Adipose tissue (tissue), 3 donors: ENCODE results near the gene TRAF3IP1. TPM values are rescaled to one million over a fixed set of nuclear protein-coding genes. Genes with fewer than 3 reads are reported as not detected.
A peak's percentile ranks its signal among the peaks of the same experiment; 100 is the strongest.

Experiments used
- H3K27ac ChIP-seq: one replicate; pipeline ENCODE4 v1.5.1; 2013; ENCODE audit warnings: low read depth, low read length
- WGBS, 3 donors: extraction: QIAGEN DNeasy Blood & Tissue Kit; methylation state at CpG; one replicate each; pipeline ENCODE4 v1.1.7; 2013; 5-methylcytosine and 5-hydroxymethylcytosine counted together
- polyA plus RNA-seq, 3 donors: library from polyadenylated mRNA; stranded (reverse); fragments of 200-250 nt; gene quantifications; one replicate each; pipeline ENCODE4 v1.2.3, GENCODE V29; 2013
- donor health status: healthy with polysubstance abuse.
- donor health status: Bipolar disorder and iron deficiency.
- donor health status: healthy.

TRAF3IP1 gene
- polyA plus RNA-seq, 3 donors = 3.1 to 7.8 (median 5.5) TPM

DNA sequence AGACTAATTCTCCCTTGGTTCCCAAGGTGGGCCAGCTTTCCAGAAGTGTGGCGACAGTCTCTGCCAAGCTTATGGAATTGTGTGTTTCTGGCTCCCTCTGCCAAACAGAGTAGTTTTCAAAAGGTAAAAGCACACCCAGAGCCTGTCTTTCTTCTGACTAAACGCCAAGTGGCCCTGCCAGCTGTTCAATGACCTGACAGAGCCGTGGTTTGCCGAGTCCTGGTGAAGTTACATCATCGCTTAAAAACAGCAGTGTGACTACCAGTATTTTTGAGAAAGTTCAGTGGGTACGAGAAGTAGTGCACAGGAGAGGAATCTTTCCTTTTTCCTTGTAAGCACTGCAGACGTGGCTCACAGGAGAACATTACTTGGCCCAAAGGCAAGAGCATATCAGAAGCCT, 33.8 kb upstream of the TRAF3IP1 start:
- H3K27ac ChIP-seq = peak overlapping the region; percentile 70
- 15 to 43% (median 42%) methylated on average over 7 of the region's 7 CpGs for WGBS, 3 donors

- 29 to 72% (median 71%) methylated on average over 11 of the region's 11 CpGs for WGBS, 3 donors
- H3K27ac ChIP-seq = peak overlapping the region; percentile 70
Measured at GRCh38 chr2:238286987-238287736, 33.2 kb upstream of the TRAF3IP1 start.

- H3K27ac ChIP-seq = peak within 1 kb of the TSS; percentile 70
- 0 to 1% (median 0%) methylated on average over 54 to 65 of the region's 65 CpGs for WGBS, 3 donors
Measured at GRCh38 chr2:238287737-238288649, 32.3 kb upstream of the TRAF3IP1 start, which contains the start of gene PER2. Gene PER2, minus strand, starts transcription at chr2:238288610. Its CDS starts 10,674 bp downstream, at chr2:238277936.

DNA sequence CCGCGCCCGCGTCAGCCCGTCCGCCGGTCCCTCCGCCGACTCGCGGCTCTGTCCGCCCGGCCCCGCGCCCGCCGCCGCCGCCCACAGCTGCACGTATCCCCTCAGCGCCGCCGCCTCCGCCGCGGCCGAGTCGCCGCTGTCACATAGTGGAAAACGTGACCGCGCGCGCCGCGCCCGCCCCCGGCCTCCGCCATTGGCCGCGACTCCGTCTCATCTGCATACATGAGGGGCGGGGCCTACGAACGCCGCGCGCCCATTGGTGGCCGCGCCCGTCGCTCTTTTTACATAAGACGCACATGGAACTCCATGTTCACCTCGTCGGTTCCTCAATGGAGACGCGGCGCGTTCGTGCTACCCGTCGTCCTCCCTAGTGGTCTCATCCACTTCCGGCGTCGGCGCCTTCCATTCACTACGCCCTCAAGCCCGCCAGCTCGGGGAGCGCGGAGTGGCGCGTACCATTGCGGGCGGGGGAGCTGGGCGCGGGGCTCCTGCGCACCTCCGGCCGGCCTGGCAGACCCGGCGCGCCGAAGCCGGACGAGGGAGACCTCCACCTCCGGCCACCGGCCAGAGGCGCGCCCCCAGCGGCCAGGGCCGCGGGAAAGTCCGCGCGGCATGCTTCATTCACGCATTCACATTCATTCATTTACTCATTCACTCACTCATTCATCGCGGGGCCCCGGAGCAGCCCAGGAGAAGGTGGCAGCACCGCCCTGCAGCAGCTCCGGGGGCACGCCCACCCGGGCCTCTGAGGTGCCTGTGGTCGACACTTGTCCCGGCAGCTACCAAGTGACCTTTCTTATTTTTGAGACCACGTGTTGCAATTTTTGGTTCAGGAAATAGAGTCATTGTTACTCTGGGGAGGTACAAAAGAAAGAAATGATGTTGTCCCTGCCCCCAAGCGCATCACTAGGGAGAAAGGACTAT, 31.4 kb upstream of the TRAF3IP1 start:
- WGBS, 3 donors = 0 to 2% (median 0%) methylated on average over 91 to 108 of the region's 108 CpGs
- H3K27ac ChIP-seq = peak overlapping the region; percentile 63

DNA sequence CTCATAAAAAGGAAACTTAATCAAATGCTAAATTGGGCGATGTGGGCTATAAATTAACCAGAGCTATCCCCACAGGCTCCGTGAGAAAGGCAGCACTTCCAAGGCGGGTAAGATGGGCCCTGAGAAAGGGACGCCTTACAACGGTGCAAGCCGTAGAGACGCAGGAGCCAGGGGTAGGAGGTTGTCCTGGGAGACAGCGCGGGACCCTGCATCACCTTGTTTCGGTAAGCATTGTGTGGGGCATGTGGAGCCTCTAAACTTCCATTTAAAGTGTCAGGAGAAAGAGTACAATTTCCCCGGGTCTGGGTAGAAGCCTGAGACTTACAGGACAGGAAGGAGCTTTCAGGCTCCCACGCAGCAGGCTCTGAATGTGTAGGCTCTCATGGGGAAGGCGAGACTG, 30.7 kb upstream of the TRAF3IP1 start:
- 34 to 48% (median 37%) methylated on average over 13 of the region's 13 CpGs for WGBS, 3 donors

GRCh38 chr2:238290091-238290509, 30.2 kb upstream of the TRAF3IP1 start:
- WGBS, 3 donors = 31 to 66% (median 51%) methylated on average over 8 of the region's 8 CpGs
- no peak overlapping the region for H3K27ac ChIP-seq

More for the DNA sequence above, 30.7 kb upstream of the TRAF3IP1 start:
- H3K27ac ChIP-seq = no peak overlapping the region

- 88 to 93% (median 91%) methylated on average over 5 of the region's 5 CpGs for WGBS, 3 donors
- H3K27ac ChIP-seq = no peak overlapping the region
Measured at GRCh38 chr2:238290715-238291549, 29.4 kb upstream of the TRAF3IP1 start.

- H3K27ac ChIP-seq = no peak overlapping the region
- 91 to 96% (median 92%) methylated on average over 8 of the region's 8 CpGs for WGBS, 3 donors
Measured at GRCh38 chr2:238291550-238292281, 28.6 kb upstream of the TRAF3IP1 start.

GRCh38 chr2:238294046-238294392, 26.3 kb upstream of the TRAF3IP1 start:
- 89 to 94% (median 90%) methylated on average over 9 of the region's 9 CpGs for WGBS, 3 donors
- no peak overlapping the region for H3K27ac ChIP-seq

DNA sequence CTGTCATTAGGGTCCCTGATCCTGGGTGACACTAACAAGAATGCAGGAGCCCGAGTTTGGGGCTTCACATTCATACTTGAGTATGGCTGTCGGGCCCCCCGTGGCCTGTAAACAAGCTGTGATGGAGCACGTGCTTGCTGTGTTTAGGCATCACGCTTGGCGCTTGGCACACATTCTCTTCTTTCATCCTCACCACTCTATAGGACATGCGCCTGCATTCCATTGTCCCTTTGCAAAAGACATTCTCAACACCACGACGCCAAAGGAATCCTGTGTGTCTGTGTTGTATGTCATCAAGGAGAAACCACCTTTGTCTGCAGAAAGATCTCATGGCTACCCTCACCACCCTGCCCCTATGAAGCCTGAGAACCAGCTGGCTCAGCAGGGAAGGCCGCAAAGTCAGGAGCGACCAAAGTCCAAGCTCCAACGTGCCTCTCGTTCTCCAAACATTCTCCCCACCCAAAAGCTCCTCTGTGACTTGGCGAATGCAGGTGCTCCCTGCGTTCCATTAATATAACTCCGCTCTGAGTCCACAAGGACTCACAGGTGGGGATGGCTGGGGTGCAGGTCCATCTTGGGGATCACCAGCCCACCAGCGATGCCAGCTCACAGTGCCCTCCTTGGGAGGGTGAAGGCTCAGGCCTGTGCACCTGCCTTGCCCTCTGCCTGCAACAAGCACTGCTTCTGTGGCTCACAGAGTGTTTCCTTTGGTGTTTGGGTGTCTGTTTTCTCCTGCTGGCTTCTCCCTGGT, 25.8 kb upstream of the TRAF3IP1 start:
- no peak overlapping the region for H3K27ac ChIP-seq
- 54 to 87% (median 81%) methylated on average over 17 of the region's 17 CpGs for WGBS, 3 donors

DNA sequence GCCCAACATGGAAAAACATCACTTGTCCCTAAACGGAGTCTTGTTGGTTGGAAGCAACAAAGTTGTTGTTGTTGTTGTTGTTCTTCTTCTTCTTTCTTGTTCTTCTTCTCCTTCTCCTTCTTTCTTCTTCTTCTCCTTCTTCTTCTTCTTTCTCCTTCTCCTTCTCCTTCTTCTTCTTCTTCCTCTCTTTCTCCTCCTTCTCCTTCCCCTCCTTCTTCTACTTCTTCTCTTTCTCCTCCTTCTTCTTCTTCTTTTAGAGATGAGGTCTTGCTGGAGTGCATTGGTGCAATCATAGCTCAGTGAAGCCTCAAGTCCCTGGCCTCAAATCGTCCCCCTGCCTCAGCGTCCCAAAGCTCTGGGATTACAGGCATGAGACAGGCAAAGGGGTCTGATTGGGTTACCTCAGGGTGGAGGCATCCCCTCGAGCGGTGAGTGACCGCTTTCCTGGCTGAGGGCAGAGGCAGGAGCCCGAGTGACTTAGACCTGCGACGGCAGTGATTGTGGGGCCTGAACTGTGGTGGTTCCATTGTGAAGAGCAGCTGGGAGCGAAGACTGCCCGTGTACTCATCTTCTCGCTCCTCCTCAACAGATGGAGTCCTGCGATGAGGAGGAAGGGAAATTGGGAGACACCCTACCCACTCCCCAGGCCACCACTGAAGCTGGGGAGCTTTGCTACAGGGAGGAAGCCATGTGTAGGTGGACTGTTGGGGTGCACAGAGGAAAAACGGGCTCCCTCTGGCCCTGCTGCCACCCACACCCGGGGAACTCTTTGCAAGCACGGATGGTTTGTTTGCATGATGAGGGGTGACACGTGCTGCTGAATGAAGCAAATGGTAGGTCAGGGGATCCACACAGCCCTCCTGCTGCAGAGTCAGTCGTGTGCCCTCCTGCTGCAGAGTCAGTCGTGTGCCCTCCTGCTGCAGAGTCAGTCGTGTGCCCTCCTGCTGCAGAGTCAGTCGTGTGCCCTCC, 24.9 kb upstream of the TRAF3IP1 start:
- WGBS, 3 donors = 74 to 87% (median 79%) methylated on average over 19 to 20 of the region's 21 CpGs
- H3K27ac ChIP-seq = no peak overlapping the region

DNA sequence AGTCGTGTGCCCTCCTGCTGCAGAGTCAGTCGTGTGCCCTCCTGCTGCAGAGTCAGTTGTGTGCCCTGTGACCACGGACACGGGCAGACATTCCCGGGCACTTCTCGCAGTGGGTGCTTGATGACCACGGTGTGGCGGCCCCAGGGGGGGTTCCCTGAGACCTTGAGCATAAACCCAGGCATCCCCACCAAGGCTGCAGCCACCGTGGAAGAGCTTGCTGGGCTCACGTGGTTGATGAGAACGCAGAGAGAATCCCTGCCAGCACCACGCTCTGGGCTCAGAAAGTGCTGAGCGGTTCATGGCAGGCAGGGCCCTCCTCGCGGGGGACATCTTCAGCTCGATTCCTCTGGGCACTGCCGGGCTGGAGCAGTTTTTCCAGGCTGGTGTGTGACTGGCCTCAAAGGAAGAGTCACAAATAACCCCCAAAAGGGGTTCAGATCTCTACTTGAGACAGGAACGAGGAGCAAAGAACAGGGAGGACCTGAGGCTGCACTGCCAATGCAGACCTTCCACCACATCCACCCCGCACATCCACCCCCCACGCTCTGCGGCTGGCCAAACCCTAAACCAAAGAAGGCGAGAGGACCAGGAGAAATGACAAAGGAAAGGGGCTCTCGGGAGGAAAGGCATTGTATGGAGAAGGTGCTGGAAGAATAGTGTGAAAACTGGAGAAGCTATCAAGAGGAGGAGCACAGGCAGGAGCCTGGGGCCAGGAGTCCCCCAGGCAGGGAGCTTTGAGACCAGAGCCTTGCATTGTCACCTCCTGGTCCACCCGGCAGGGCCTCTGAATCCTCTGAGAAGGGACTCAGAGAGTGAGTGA, 23.5 kb upstream of the TRAF3IP1 start:
- 79 to 82% (median 79%) methylated on average over 23 of the region's 24 CpGs for WGBS, 3 donors
- no peak overlapping the region for H3K27ac ChIP-seq

GRCh38 chr2:238299803-238300202, 20.5 kb upstream of the TRAF3IP1 start:
- 20 to 71% (median 60%) methylated on average over 7 of the region's 7 CpGs for WGBS, 3 donors
- H3K27ac ChIP-seq = no peak overlapping the region

DNA sequence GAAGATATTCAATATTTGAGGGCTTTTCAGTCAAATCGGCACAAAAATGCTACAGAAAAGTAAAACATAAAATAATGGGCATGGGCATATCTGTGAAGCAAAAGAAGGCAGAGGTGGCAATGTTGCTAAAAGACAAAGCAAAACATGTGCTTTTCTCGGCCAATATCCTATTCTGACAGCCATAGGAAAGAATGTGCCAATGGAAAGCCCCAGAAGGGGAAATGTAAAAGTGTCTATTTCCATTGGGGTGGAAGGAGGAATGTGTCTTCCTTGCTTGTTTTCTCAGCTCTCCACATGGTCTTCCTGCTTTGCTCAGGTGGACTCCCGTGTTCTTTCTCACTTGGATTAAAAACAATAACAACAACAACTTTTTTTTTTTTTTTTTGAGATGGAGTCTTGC, 18.2 kb upstream of the TRAF3IP1 start:
- 74 to 79% (median 74%) methylated on average over 3 of the region's 3 CpGs for WGBS, 3 donors
- no peak overlapping the region for H3K27ac ChIP-seq
